CD4-positive, CD25-positive, alpha-beta regulatory T cell (primary cell): ENCODE results near the gene DHRS9. TPM values are rescaled to one million over a fixed set of nuclear protein-coding genes. Genes with fewer than 3 reads are reported as not detected.

ENCODE experiments used
- ATAC-seq, 2 donors: fragments of 150-1000 bp; cut with Tn5 transposase; one replicate each; pipeline ENCODE4 v1.10.0; 2021; ENCODE audit warnings: low read depth in 2 of 2, moderate number of reproducible peaks in 2 of 2, moderate library complexity in 1 of 2
- DNase-seq, 3 donors: peaks; one replicate each; pipeline versions ENCODE4 v3.0.0 to v3.0.0-alpha.2; 2012 to 2022; ENCODE audit warnings: mixed read lengths in 1 of 3
- H3K27ac ChIP-seq: one replicate; pipeline ENCODE4 v1.7.0; 2013; ENCODE audit warnings: mild to moderate bottlenecking, low read length; ENCODE audit not compliant: insufficient read depth, poor library complexity, severe bottlenecking
- H3K27me3 ChIP-seq: one replicate; pipeline ENCODE4 v1.7.0; 2013; ENCODE audit warnings: low read length; ENCODE audit not compliant: control insufficient read depth, insufficient read depth
- H3K36me3 ChIP-seq: one replicate; pipeline ENCODE4 v1.7.0; 2013; ENCODE audit warnings: mild to moderate bottlenecking, low read length, moderate library complexity; ENCODE audit not compliant: control insufficient read depth, insufficient read depth
- H3K4me1 ChIP-seq: 2 replicates; pipeline ENCODE4 v1.7.0; 2013; ENCODE audit warnings: mild to moderate bottlenecking, low read length; ENCODE audit not compliant: insufficient read depth, control insufficient read depth, poor library complexity, severe bottlenecking
- H3K4me3 ChIP-seq: one replicate; pipeline ENCODE4 v1.7.0; 2013; ENCODE audit warnings: low read depth, mild to moderate bottlenecking, low read length, moderate library complexity
- H3K9me3 ChIP-seq, 2 experiments: 1 replicate in 1 of 2; 2 replicates in 1 of 2; pipeline ENCODE4 v1.7.0; 2013; ENCODE audit warnings: low read length in 2 of 2, mild to moderate bottlenecking in 1 of 2, moderate library complexity in 1 of 2; ENCODE audit not compliant: control insufficient read depth in 2 of 2
- H3K27ac Mint-ChIP-seq, 3 donors: one replicate each; pipeline ENCODE4 v1.8.0; 2020 to 2022; ENCODE audit warnings: mild to moderate bottlenecking in 3 of 3, mixed read lengths in 3 of 3, moderate library complexity in 2 of 3
- H3K27me3 Mint-ChIP-seq: one replicate; pipeline ENCODE4 v1.8.0; 2022; ENCODE audit warnings: mild to moderate bottlenecking, mixed read lengths
- H3K36me3 Mint-ChIP-seq: one replicate; pipeline ENCODE4 v1.8.0; 2020; ENCODE audit warnings: mixed read lengths
- H3K4me1 Mint-ChIP-seq, 4 donors: one replicate each; pipeline ENCODE4 v1.8.0; 2020 to 2022; ENCODE audit warnings: mixed read lengths in 4 of 4, mild to moderate bottlenecking in 1 of 4
- H3K4me3 Mint-ChIP-seq, 4 donors: one replicate each; pipeline ENCODE4 v1.8.0; 2020 to 2022; ENCODE audit warnings: mild to moderate bottlenecking in 4 of 4, mixed read lengths in 4 of 4, moderate library complexity in 3 of 4
- H3K9me3 Mint-ChIP-seq, 7 donors: one replicate each; pipeline ENCODE4 v1.8.0; 2020 to 2022; ENCODE audit warnings: mixed read lengths in 7 of 7, mild to moderate bottlenecking in 3 of 7, moderate library complexity in 2 of 7
- polyA plus RNA-seq, 4 donors: library from polyadenylated mRNA; unstranded; fragments of 300-500 nt; fragmentation: Illumina TruSeq; gene quantifications; one replicate each; pipeline ENCODE4 v1.2.3, GENCODE V29; 2021
- total RNA-seq: library from RNA; stranded (reverse); gene quantifications from one replicate; pipeline ENCODE4 v1.2.3, GENCODE V29; 2022

Gene DHRS9
- total and polyA plus RNA-seq, 5 donors from 2014 or later, result not detected

GRCh38 chr2:169112841-169113240 is 43.5 kb downstream of the DHRS9 start:
- H3K27me3 Mint-ChIP-seq, result no peaks in the 10 kb centered on the region
- Histone ChIP-seq H3K9me3 (no peaks in the 10 kb centered on the region), H3K4me1 (peaks cover 10% of the 10 kb centered on the region), H3K27me3 (peaks cover 3% of the 10 kb centered on the region), H3K36me3 (no peaks in the 10 kb centered on the region), H3K4me3 (no peak overlapping the region), H3K27ac (no peak overlapping the region)
- no peak for ATAC-seq
- no peak for DNase-seq
- H3K27ac Mint-ChIP-seq, result no peak overlapping the region
- no peak overlapping the region for H3K4me3 Mint-ChIP-seq
- H3K9me3 Mint-ChIP-seq, result peaks cover 0 to 1% (median 0%) of the 10 kb centered on the region in 7 donors
- H3K36me3 Mint-ChIP-seq, result no peaks in the 10 kb centered on the region
- peaks cover 0 to 13% (median 7%) of the 10 kb centered on the region in 4 donors for H3K4me1 Mint-ChIP-seq

GRCh38 chr2:169114056-169114455 is 44.7 kb downstream of the DHRS9 start:
- H3K4me1 Mint-ChIP-seq, result peaks cover 0 to 6% (median 2%) of the 10 kb centered on the region in 4 donors
- H3K4me3 ChIP-seq, result no peak overlapping the region
- no peak overlapping the region for H3K27ac Mint-ChIP-seq
- H3K27me3 Mint-ChIP-seq, result no peaks in the 10 kb centered on the region
- H3K9me3 ChIP-seq, result no peaks in the 10 kb centered on the region
- no peaks in the 10 kb centered on the region for H3K36me3 Mint-ChIP-seq
- peaks cover 3% of the 10 kb centered on the region for H3K27me3 ChIP-seq
- DNase-seq, result no peak
- H3K4me1 ChIP-seq, result no peaks in the 10 kb centered on the region
- ATAC-seq, result no peak
- no peak overlapping the region for H3K27ac ChIP-seq
- H3K4me3 Mint-ChIP-seq, result no peak overlapping the region
- no peaks in the 10 kb centered on the region for H3K36me3 ChIP-seq
- peaks cover 0 to 1% (median 0%) of the 10 kb centered on the region in 7 donors for H3K9me3 Mint-ChIP-seq

GRCh38 chr2:169116327-169116726 is 47.0 kb downstream of the DHRS9 start:
- H3K4me1 ChIP-seq, result no peaks in the 10 kb centered on the region
- no peaks in the 10 kb centered on the region for H3K36me3 ChIP-seq
- Mint-ChIP-seq H3K27me3 (peaks cover 5% of the 10 kb centered on the region), H3K4me3 (peak overlapping the region in 1 of 4 donors; percentile 26), H3K9me3 (peaks cover 0 to 1% (median 0%) of the 10 kb centered on the region in 7 donors), H3K27ac (no peak overlapping the region), H3K4me1 (no peaks in the 10 kb centered on the region), H3K36me3 (no peaks in the 10 kb centered on the region)
- DNase-seq (no peak), ATAC-seq (no peak)
- no peak overlapping the region for H3K27ac ChIP-seq
- no peaks in the 10 kb centered on the region for H3K9me3 ChIP-seq
- H3K27me3 ChIP-seq, result peaks cover 5% of the 10 kb centered on the region
- H3K4me3 ChIP-seq, result no peak overlapping the region

GRCh38 chr2:169116993-169117392 is 47.6 kb downstream of the DHRS9 start:
- no peaks in the 10 kb centered on the region for H3K9me3 Mint-ChIP-seq
- Histone ChIP-seq H3K36me3 (no peaks in the 10 kb centered on the region), H3K4me3 (no peak overlapping the region), H3K27ac (no peak overlapping the region), H3K4me1 (no peaks in the 10 kb centered on the region), H3K27me3 (peaks cover 5% of the 10 kb centered on the region), H3K9me3 (no peaks in the 10 kb centered on the region)
- DNase-seq, result no peak
- ATAC-seq, result no peak
- H3K27ac Mint-ChIP-seq, result no peak overlapping the region
- H3K4me3 Mint-ChIP-seq, result no peak overlapping the region
- peaks cover 11% of the 10 kb centered on the region for H3K27me3 Mint-ChIP-seq
- no peaks in the 10 kb centered on the region for H3K36me3 Mint-ChIP-seq
- H3K4me1 Mint-ChIP-seq, result no peaks in the 10 kb centered on the region

- H3K27ac ChIP-seq, result no peak overlapping the region
- DNase-seq, result no peak
- no peak overlapping the region for H3K4me3 ChIP-seq
- H3K9me3 ChIP-seq, result no peaks in the 10 kb centered on the region
- Mint-ChIP-seq H3K4me1 (no peaks in the 10 kb centered on the region), H3K27me3 (peaks cover 17% of the 10 kb centered on the region), H3K27ac (no peak overlapping the region), H3K9me3 (peaks cover 0 to 1% (median 0%) of the 10 kb centered on the region in 7 donors), H3K4me3 (no peak overlapping the region), H3K36me3 (no peaks in the 10 kb centered on the region)
- no peaks in the 10 kb centered on the region for H3K36me3 ChIP-seq
- H3K27me3 ChIP-seq, result peaks cover 5% of the 10 kb centered on the region
- no peak for ATAC-seq
- no peaks in the 10 kb centered on the region for H3K4me1 ChIP-seq
These were observed 48.7 kb downstream of the DHRS9 start for GRCh38 chr2:169118060-169118459.

- peaks cover 0 to 1% (median 0%) of the 10 kb centered on the region in 7 donors for H3K9me3 Mint-ChIP-seq
- H3K4me3 Mint-ChIP-seq, result no peak overlapping the region
- Histone ChIP-seq H3K27me3 (peaks cover 5% of the 10 kb centered on the region), H3K4me3 (no peak overlapping the region), H3K4me1 (no peaks in the 10 kb centered on the region), H3K27ac (no peak overlapping the region), H3K9me3 (no peaks in the 10 kb centered on the region), H3K36me3 (no peaks in the 10 kb centered on the region)
- H3K4me1 Mint-ChIP-seq, result no peaks in the 10 kb centered on the region
- no peaks in the 10 kb centered on the region for H3K36me3 Mint-ChIP-seq
- peaks cover 20% of the 10 kb centered on the region for H3K27me3 Mint-ChIP-seq
- H3K27ac Mint-ChIP-seq, result no peak overlapping the region
- DNase-seq (no peak), ATAC-seq (no peak)
These were observed 49.9 kb downstream of the DHRS9 start for GRCh38 chr2:169119123-169119760.

- ATAC-seq, result no peak
- Mint-ChIP-seq H3K27me3 (peaks cover 24% of the 10 kb centered on the region), H3K27ac (no peak overlapping the region)
These were observed 50.5 kb downstream of the DHRS9 start for GRCh38 chr2:169119851-169120250.

GRCh38 chr2:169129703-169130243 is 60.4 kb downstream of the DHRS9 start:
- H3K4me1 ChIP-seq, result no peaks in the 10 kb centered on the region
- H3K27me3 ChIP-seq, result no peaks in the 10 kb centered on the region
- no peak overlapping the region for H3K27ac ChIP-seq
- DNase-seq (no peak), ATAC-seq (no peak)
- Mint-ChIP-seq H3K9me3 (no peaks in the 10 kb centered on the region), H3K27ac (no peak overlapping the region), H3K4me1 (peaks cover 0 to 7% (median under 1%) of the 10 kb centered on the region in 4 donors), H3K36me3 (no peaks in the 10 kb centered on the region), H3K27me3 (no peaks in the 10 kb centered on the region), H3K4me3 (no peak overlapping the region)
- no peaks in the 10 kb centered on the region for H3K9me3 ChIP-seq
- H3K36me3 ChIP-seq, result no peaks in the 10 kb centered on the region
- no peak overlapping the region for H3K4me3 ChIP-seq

More at GRCh38 chr2:169119851-169120250, 50.5 kb downstream of the DHRS9 start:
- H3K4me3 ChIP-seq, result no peak overlapping the region
- Mint-ChIP-seq H3K4me1 (no peaks in the 10 kb centered on the region), H3K4me3 (no peak overlapping the region), H3K36me3 (no peaks in the 10 kb centered on the region), H3K9me3 (peaks cover 0 to 1% (median 0%) of the 10 kb centered on the region in 7 donors)
- DNase-seq, result no peak
- H3K27me3 ChIP-seq, result peaks cover 5% of the 10 kb centered on the region
- H3K4me1 ChIP-seq, result no peaks in the 10 kb centered on the region
- no peaks in the 10 kb centered on the region for H3K9me3 ChIP-seq
- no peaks in the 10 kb centered on the region for H3K36me3 ChIP-seq
- no peak overlapping the region for H3K27ac ChIP-seq
